OCI-LY1 (cell line): ENCODE data around the gene ZDHHC9.

ENCODE experiments used
- H2AFZ ChIP-seq: fragments of 200-600 bp; sonication (generic), shearing (Covaris generic); 2 replicates; pipeline ENCODE4 v1.6.0; 2014; ENCODE audit warnings: antibody characterized with exemption, mild to moderate bottlenecking, low read length
- H3F3A ChIP-seq: fragments of 200-600 bp; sonication (generic), shearing (Covaris generic); 2 replicates; pipeline ENCODE4 v1.6.0; 2014; ENCODE audit warnings: mild to moderate bottlenecking, antibody characterized with exemption, low read length, moderate library complexity; ENCODE audit not compliant: insufficient read depth
- H3K27ac ChIP-seq: fragments of 200-600 bp; sonication (generic); 2 replicates; pipeline ENCODE4 v1.5.1; 2014; ENCODE audit warnings: low read length, mixed run types, mild to moderate bottlenecking, low read depth; ENCODE audit not compliant: poor library complexity, severe bottlenecking
- H3K27me3 ChIP-seq: fragments of 200-600 bp; sonication (generic); 2 replicates; pipeline ENCODE4 v1.6.0; 2014; ENCODE audit warnings: antibody characterized with exemption, mild to moderate bottlenecking, low read length, moderate library complexity; ENCODE audit not compliant: insufficient read depth
- H3K36me3 ChIP-seq: fragments of 200-600 bp; sonication (generic); 2 replicates; pipeline ENCODE4 v1.6.1; 2014; ENCODE audit warnings: mild to moderate bottlenecking, antibody characterized with exemption, low read length, moderate library complexity, mixed read lengths; ENCODE audit not compliant: insufficient read depth
- H3K4me1 ChIP-seq: fragments of 200-600 bp; sonication (generic); 2 replicates; pipeline ENCODE4 v1.5.1; 2014; ENCODE audit warnings: mild to moderate bottlenecking, low read length, moderate library complexity; ENCODE audit not compliant: insufficient read depth, severe bottlenecking
- H3K4me2 ChIP-seq: fragments of 200-600 bp; sonication (generic), shearing (Covaris generic); 2 replicates; pipeline ENCODE4 v1.6.1; 2014; ENCODE audit warnings: low read length
- H3K4me3 ChIP-seq: fragments of 200-600 bp; sonication (generic); 2 replicates; pipeline ENCODE4 v1.5.1; 2014; ENCODE audit warnings: low read length, low read depth, mild to moderate bottlenecking, mixed read lengths; ENCODE audit not compliant: poor library complexity, severe bottlenecking
- H3K79me2 ChIP-seq: fragments of 200-600 bp; shearing (Covaris generic); 2 replicates; pipeline ENCODE4 v1.6.1; 2016; ENCODE audit warnings: mixed run types, low read length, mixed read lengths; ENCODE audit not compliant: insufficient read depth
- H3K9ac ChIP-seq: fragments of 200-600 bp; sonication (generic), shearing (Covaris generic); 2 replicates; pipeline ENCODE4 v1.6.1; 2014; ENCODE audit warnings: mild to moderate bottlenecking, low read length, mixed read lengths
- H3K9me2 ChIP-seq: fragments of 200-600 bp; sonication (generic), shearing (Covaris generic); 2 replicates; pipeline ENCODE4 v1.6.1; 2014; ENCODE audit warnings: low read depth, mild to moderate bottlenecking, low read length, mixed read lengths
- H3K9me3 ChIP-seq: fragments of 200-600 bp; shearing (Covaris generic); 2 replicates; pipeline ENCODE4 v1.6.1; 2014; ENCODE audit warnings: low read length, mixed read lengths
- H4K20me1 ChIP-seq: fragments of 200-600 bp; sonication (generic), shearing (Covaris generic); 2 replicates; pipeline ENCODE4 v1.6.0; 2016; ENCODE audit warnings: mild to moderate bottlenecking, low read length; ENCODE audit not compliant: insufficient read depth
- EZH2 ChIP-seq: fragments of 200-600 bp; sonication (generic), shearing (Covaris generic); IDR thresholded peaks from 2 replicates; pipeline ENCODE4 v1.8.0; 2017; ENCODE audit warnings: borderline replicate concordance, mixed run types, mild to moderate bottlenecking, antibody characterized with exemption, low read length, moderate library complexity, mixed read lengths
- TF ChIP-seq, protein P1 (sequence below): fragments of 200-600 bp; sonication (generic), shearing (Covaris generic); IDR thresholded peaks from 2 replicates; pipeline ENCODE4 v1.5.1; 2017; ENCODE audit warnings: mild to moderate bottlenecking, antibody characterized with exemption, low read length, moderate library complexity, mixed read lengths

Gene ZDHHC9

DNA sequence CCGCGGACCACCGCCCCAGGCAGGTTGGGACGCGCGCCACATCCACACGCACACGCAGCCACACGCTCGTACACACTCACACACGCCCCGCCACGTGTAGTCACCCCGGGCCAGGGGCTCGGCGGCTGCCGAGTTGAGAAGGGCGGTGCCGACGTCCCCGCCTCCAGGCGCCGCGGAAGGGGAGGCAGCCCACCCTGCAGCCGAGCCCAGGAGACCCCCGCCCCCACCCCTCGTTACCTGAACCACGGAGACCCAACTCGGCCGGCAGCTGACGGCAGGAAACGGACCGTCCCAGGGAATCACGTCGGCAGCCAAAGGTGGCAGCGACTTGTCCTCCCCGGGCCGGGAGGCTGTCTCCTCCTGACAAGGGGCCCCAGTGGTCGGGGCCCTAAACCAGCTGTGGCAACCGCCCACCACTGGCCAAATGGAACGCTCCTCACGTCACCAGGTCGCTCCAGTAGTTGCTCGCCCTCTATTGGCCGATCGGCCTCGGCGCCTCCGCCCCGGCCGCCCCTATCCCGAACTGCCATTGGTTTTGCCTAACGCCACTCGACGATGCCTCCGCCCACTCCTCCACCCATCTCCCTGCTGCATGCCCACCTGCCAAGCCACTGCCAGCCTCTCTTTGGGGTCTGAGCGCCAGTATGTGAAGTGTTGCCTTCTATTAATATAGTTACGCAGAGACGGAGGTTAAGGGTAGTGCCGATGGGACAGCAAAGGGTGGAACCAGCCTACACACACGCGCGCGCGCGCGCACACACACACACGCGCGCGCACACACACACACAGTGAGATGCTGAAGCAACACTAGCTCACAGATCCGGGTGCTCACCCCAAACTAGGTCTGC is at the start of gene ZDHHC9:
ZDHHC9 (minus strand) TSS at position 428 of the 848 bp plus-strand sequence. CDS start 1,941 bp downstream, outside the sequence.
- Histone ChIP-seq H3K27ac (peak within 1 kb of the TSS; percentile 38), H4K20me1 (no peaks in the 10 kb centered on the region), H3K4me2 (peak within 1 kb of the TSS; percentile 85), H3K27me3 (no peaks in the 10 kb centered on the region), H3K4me1 (peaks cover 32% of the 10 kb centered on the region), H3K36me3 (peaks cover 7% of the 10 kb centered on the region; the same call in 1 of the 2 replicates), H2AFZ (0 out of 2 replicates have a peak within 1 kb of the TSS, but pooled peaks have one; percentile 0), H3K9me2 (no peaks in the 10 kb centered on the region), H3K9me3 (no peaks in the 10 kb centered on the region), H3K79me2 (no peaks in the 10 kb centered on the region), H3K4me3 (peak within 1 kb of the TSS; percentile 70), H3K9ac (peak within 1 kb of the TSS; percentile 80), H3F3A (no peaks in the 10 kb centered on the region)
- no peak for TF ChIP-seq EZH2
- TF ChIP-seq, protein P1, sequence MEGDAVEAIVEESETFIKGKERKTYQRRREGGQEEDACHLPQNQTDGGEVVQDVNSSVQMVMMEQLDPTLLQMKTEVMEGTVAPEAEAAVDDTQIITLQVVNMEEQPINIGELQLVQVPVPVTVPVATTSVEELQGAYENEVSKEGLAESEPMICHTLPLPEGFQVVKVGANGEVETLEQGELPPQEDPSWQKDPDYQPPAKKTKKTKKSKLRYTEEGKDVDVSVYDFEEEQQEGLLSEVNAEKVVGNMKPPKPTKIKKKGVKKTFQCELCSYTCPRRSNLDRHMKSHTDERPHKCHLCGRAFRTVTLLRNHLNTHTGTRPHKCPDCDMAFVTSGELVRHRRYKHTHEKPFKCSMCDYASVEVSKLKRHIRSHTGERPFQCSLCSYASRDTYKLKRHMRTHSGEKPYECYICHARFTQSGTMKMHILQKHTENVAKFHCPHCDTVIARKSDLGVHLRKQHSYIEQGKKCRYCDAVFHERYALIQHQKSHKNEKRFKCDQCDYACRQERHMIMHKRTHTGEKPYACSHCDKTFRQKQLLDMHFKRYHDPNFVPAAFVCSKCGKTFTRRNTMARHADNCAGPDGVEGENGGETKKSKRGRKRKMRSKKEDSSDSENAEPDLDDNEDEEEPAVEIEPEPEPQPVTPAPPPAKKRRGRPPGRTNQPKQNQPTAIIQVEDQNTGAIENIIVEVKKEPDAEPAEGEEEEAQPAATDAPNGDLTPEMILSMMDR: no peak

DNA sequence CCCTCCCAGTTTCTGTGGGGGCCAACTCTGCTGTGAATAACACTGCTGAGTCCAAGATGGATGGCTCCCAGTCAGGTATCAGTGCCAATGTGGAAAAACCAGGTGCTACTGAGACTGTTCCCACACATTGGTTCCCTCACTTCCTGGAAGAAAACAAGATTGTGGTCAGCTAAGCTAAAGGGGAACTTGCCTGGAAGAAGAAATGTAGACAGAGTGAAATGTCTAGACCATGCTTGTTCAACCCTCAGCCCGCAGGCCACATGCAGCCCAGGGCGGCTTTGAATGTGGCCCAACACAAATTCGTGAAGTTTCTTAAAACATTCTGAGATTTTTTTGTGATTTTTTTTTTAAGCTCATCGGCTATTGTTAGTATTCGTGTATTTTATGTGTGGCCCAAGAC is 33.7 kb upstream of the ZDHHC9 start:
- Histone ChIP-seq H4K20me1 (no peaks in the 10 kb centered on the region), H3K9me2 (no peaks in the 10 kb centered on the region), H3K4me3 (no peak overlapping the region), H3F3A (no peaks in the 10 kb centered on the region), H3K9ac (no peak overlapping the region), H3K9me3 (no peaks in the 10 kb centered on the region), H3K27ac (no peak overlapping the region), H3K36me3 (no peaks in the 10 kb centered on the region), H3K4me2 (no peak overlapping the region), H3K27me3 (no peaks in the 10 kb centered on the region), H3K4me1 (no peaks in the 10 kb centered on the region), H3K79me2 (no peaks in the 10 kb centered on the region), H2AFZ (no peak overlapping the region)
- TF ChIP-seq EZH2: no peak
- TF ChIP-seq, protein P1: no peak

DNA sequence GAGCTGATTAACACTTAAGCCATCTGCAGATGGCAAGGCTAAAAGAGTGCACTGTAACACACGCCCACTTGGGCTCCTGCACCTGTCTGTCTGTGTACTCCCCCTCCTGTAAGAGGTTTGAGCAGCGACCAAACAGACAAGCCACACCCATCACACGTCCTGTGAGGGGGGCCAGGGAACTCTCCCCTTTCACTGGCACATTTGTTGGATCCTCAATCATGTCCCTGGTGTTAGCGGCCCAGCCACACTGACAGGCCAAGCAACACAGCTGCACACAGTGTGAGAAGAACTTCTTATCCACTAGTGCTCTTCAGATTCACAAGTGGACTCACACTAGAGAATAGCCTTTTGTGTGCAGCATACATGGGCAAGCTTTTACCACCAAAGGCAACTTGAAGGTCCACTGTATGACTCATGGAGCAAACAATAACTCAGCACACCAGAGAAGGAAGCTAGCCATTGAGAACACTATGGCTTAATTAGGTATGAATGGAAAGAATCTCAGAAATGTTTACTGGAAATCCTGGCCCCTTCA is 33.2 kb upstream of the ZDHHC9 start:
- TF ChIP-seq, protein P1: no peak
- no peak for TF ChIP-seq EZH2

More for the DNA sequence above, 33.2 kb upstream of the ZDHHC9 start:
- Histone ChIP-seq H3K4me1 (no peaks in the 10 kb centered on the region), H3K9me3 (no peaks in the 10 kb centered on the region), H3K27me3 (no peaks in the 10 kb centered on the region), H3K4me3 (no peak overlapping the region), H3K27ac (no peak overlapping the region), H3K36me3 (no peaks in the 10 kb centered on the region), H2AFZ (no peak overlapping the region), H3K9ac (no peak overlapping the region), H4K20me1 (no peaks in the 10 kb centered on the region), H3K4me2 (no peak overlapping the region), H3K79me2 (no peaks in the 10 kb centered on the region), H3F3A (no peaks in the 10 kb centered on the region), H3K9me2 (no peaks in the 10 kb centered on the region)
